ENCODE measurements around the gene PLXDC2. TPM values are rescaled to one million over a fixed set of nuclear protein-coding genes. Genes with fewer than 3 reads are reported as not detected.

The PLXDC2 gene
- total and polyA plus RNA-seq, 2 donors (not counting 1 experiment from before 2014, with no cell fraction given), result 4.2 to 5.1 TPM

GRCh38 chr10:19785366-19785765 is 30.9 kb upstream of the PLXDC2 start:
- H3K9ac ChIP-seq (ENCODE audit: insufficient read depth, low read length), result no peak overlapping the region
- no peaks in the 10 kb centered on the region for H3K36me3 ChIP-seq (ENCODE audit: control insufficient read depth, insufficient read depth, low read length)
- H4K20me1 ChIP-seq (ENCODE audit: control insufficient read depth, extremely low read depth, insufficient read depth, low read length), result no peaks in the 10 kb centered on the region
- H3K4me3 ChIP-seq (replicated peaks in 1 of 4; ENCODE audit: control extremely low read depth in 1 of 4, insufficient read depth in 1 of 4, low read depth in 3 of 4, low read length in 4 of 4), result no peak overlapping the region
- H3K27ac ChIP-seq (ENCODE audit: insufficient read depth, low read length), result no peak overlapping the region
- no peaks in the 10 kb centered on the region for H3K4me1 ChIP-seq (ENCODE audit: control insufficient read depth, extremely low read depth, insufficient read depth, low read length)
- no peak overlapping the region for H2AFZ ChIP-seq (ENCODE audit: low read length)
- H3K27me3 ChIP-seq (ENCODE audit: control insufficient read depth, insufficient read depth, low read length), result no peaks in the 10 kb centered on the region
- H3K4me2 ChIP-seq (ENCODE audit: extremely low read depth, insufficient read depth, low read length), result no peak overlapping the region
- no peak for TF ChIP-seq EZH2 (IDR thresholded peaks at IDR 0.05; ENCODE audit: low read length, missing control alignments)
- TF ChIP-seq, protein P1, sequence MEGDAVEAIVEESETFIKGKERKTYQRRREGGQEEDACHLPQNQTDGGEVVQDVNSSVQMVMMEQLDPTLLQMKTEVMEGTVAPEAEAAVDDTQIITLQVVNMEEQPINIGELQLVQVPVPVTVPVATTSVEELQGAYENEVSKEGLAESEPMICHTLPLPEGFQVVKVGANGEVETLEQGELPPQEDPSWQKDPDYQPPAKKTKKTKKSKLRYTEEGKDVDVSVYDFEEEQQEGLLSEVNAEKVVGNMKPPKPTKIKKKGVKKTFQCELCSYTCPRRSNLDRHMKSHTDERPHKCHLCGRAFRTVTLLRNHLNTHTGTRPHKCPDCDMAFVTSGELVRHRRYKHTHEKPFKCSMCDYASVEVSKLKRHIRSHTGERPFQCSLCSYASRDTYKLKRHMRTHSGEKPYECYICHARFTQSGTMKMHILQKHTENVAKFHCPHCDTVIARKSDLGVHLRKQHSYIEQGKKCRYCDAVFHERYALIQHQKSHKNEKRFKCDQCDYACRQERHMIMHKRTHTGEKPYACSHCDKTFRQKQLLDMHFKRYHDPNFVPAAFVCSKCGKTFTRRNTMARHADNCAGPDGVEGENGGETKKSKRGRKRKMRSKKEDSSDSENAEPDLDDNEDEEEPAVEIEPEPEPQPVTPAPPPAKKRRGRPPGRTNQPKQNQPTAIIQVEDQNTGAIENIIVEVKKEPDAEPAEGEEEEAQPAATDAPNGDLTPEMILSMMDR (conservative IDR thresholded peaks at IDR 0.05 in 1 of 2, IDR thresholded peaks at IDR 0.05 in 1 of 2; ENCODE audit: low read depth in 1 of 2, low read length in 2 of 2), result no peak
- no peaks in the 10 kb centered on the region for H3K9me3 ChIP-seq (ENCODE audit: control insufficient read depth, insufficient read depth, low read depth, low read length)
- peak in 1 of 2 donors; percentile 11 for DNase-seq (ENCODE audit: low read depth in 2 of 2)
- no peaks in the 10 kb centered on the region for H3K79me2 ChIP-seq (ENCODE audit: control insufficient read depth, insufficient read depth, low read length)

GRCh38 chr10:19788075-19788686 is 28.1 kb upstream of the PLXDC2 start:
- no peaks in the 10 kb centered on the region for H4K20me1 ChIP-seq (ENCODE audit: control insufficient read depth, extremely low read depth, insufficient read depth, low read length)
- no peak overlapping the region for H3K9ac ChIP-seq (ENCODE audit: insufficient read depth, low read length)
- H3K4me2 ChIP-seq (ENCODE audit: extremely low read depth, insufficient read depth, low read length), result no peak overlapping the region
- TF ChIP-seq, protein P1 (conservative IDR thresholded peaks at IDR 0.05 in 1 of 2, IDR thresholded peaks at IDR 0.05 in 1 of 2; ENCODE audit: low read depth in 1 of 2, low read length in 2 of 2), result peak; percentile 90 to 94
- TF ChIP-seq EZH2 (IDR thresholded peaks at IDR 0.05; ENCODE audit: low read length, missing control alignments), result no peak
- no peaks in the 10 kb centered on the region for H3K36me3 ChIP-seq (ENCODE audit: control insufficient read depth, insufficient read depth, low read length)
- H3K27me3 ChIP-seq (ENCODE audit: control insufficient read depth, insufficient read depth, low read length), result no peaks in the 10 kb centered on the region
- no peaks in the 10 kb centered on the region for H3K4me1 ChIP-seq (ENCODE audit: control insufficient read depth, extremely low read depth, insufficient read depth, low read length)
- no peak overlapping the region for H3K4me3 ChIP-seq (replicated peaks in 1 of 4; ENCODE audit: control extremely low read depth in 1 of 4, insufficient read depth in 1 of 4, low read depth in 3 of 4, low read length in 4 of 4)
- peak; percentile 44 to 80 for DNase-seq (ENCODE audit: low read depth in 2 of 2)
- H3K27ac ChIP-seq (ENCODE audit: insufficient read depth, low read length), result no peak overlapping the region
- no peak overlapping the region for H2AFZ ChIP-seq (ENCODE audit: low read length)
- H3K79me2 ChIP-seq (ENCODE audit: control insufficient read depth, insufficient read depth, low read length), result no peaks in the 10 kb centered on the region
- no peaks in the 10 kb centered on the region for H3K9me3 ChIP-seq (ENCODE audit: control insufficient read depth, insufficient read depth, low read depth, low read length)

GRCh38 chr10:19788902-19789301 is 27.3 kb upstream of the PLXDC2 start:
- H3K9me3 ChIP-seq (ENCODE audit: control insufficient read depth, insufficient read depth, low read depth, low read length), result no peaks in the 10 kb centered on the region
- no peaks in the 10 kb centered on the region for H3K27me3 ChIP-seq (ENCODE audit: control insufficient read depth, insufficient read depth, low read length)
- no peak for TF ChIP-seq EZH2 (IDR thresholded peaks at IDR 0.05; ENCODE audit: low read length, missing control alignments)
- TF ChIP-seq, protein P1 (conservative IDR thresholded peaks at IDR 0.05 in 1 of 2, IDR thresholded peaks at IDR 0.05 in 1 of 2; ENCODE audit: low read depth in 1 of 2, low read length in 2 of 2), result no peak
- H3K9ac ChIP-seq (ENCODE audit: insufficient read depth, low read length), result no peak overlapping the region
- H3K27ac ChIP-seq (ENCODE audit: insufficient read depth, low read length), result no peak overlapping the region
- H4K20me1 ChIP-seq (ENCODE audit: control insufficient read depth, extremely low read depth, insufficient read depth, low read length), result no peaks in the 10 kb centered on the region
- no peaks in the 10 kb centered on the region for H3K79me2 ChIP-seq (ENCODE audit: control insufficient read depth, insufficient read depth, low read length)
- H3K36me3 ChIP-seq (ENCODE audit: control insufficient read depth, insufficient read depth, low read length), result no peaks in the 10 kb centered on the region
- H3K4me2 ChIP-seq (ENCODE audit: extremely low read depth, insufficient read depth, low read length), result no peak overlapping the region
- no peak overlapping the region for H2AFZ ChIP-seq (ENCODE audit: low read length)
- H3K4me1 ChIP-seq (ENCODE audit: control insufficient read depth, extremely low read depth, insufficient read depth, low read length), result no peaks in the 10 kb centered on the region
- no peak overlapping the region for H3K4me3 ChIP-seq (replicated peaks in 1 of 4; ENCODE audit: control extremely low read depth in 1 of 4, insufficient read depth in 1 of 4, low read depth in 3 of 4, low read length in 4 of 4)
- peak in 1 of 2 donors; percentile 13 for DNase-seq (ENCODE audit: low read depth in 2 of 2)
